Neural crest cell (in vitro differentiated cells): Measurements from ENCODE around the gene PLPP1. TPM values are rescaled to one million over a fixed set of nuclear protein-coding genes. Genes with fewer than 3 reads are reported as not detected.

Experiments used
- DNase-seq: peaks from one replicate; pipeline ENCODE4 v3.0.0; 2021; ENCODE audit warnings: low read depth, mixed read lengths, low spot score
- H3K27ac Mint-ChIP-seq: one replicate; pipeline ENCODE4 v1.8.0; 2021; ENCODE audit warnings: mild to moderate bottlenecking, mixed read lengths; ENCODE audit not compliant: unreplicated experiment
- H3K27me3 Mint-ChIP-seq: 2 replicates; pipeline ENCODE4 v1.8.0; 2021; ENCODE audit warnings: low read depth, mild to moderate bottlenecking, mixed read lengths
- H3K36me3 Mint-ChIP-seq: 2 replicates; pipeline ENCODE4 v1.8.0; 2021; ENCODE audit warnings: low read depth, mild to moderate bottlenecking, mixed read lengths
- H3K4me1 Mint-ChIP-seq: 2 replicates; pipeline ENCODE4 v1.8.0; 2021; ENCODE audit warnings: mixed read lengths
- H3K4me3 Mint-ChIP-seq: one replicate; pipeline ENCODE4 v1.8.0; 2021; ENCODE audit warnings: mild to moderate bottlenecking, mixed read lengths
- H3K9me3 Mint-ChIP-seq: 2 replicates; pipeline ENCODE4 v1.8.0; 2021; ENCODE audit warnings: mixed read lengths
- total RNA-seq: library from RNA; stranded (reverse); gene quantifications from 2 replicates; pipeline ENCODE4 v1.2.1, GENCODE V29; 2021
- TF ChIP-seq, protein P1 (sequence below): fragments of 200-600 bp; sonication (generic); conservative IDR thresholded peaks from 2 replicates; pipeline ENCODE4 v1.5.0; 2021; ENCODE audit warnings: antibody characterized with exemption, mild to moderate bottlenecking

Gene PLPP1
- total RNA-seq, 1 donor from 2014 or later, result 13.2 TPM

- H3K4me3 Mint-ChIP-seq, result no peak overlapping the region
- DNase-seq, result no peak
- H3K36me3 Mint-ChIP-seq, result peaks cover 64% of the 10 kb centered on the region
- no peaks in the 10 kb centered on the region for H3K27me3 Mint-ChIP-seq
- H3K9me3 Mint-ChIP-seq, result peaks cover 22% of the 10 kb centered on the region
- TF ChIP-seq, protein P1, sequence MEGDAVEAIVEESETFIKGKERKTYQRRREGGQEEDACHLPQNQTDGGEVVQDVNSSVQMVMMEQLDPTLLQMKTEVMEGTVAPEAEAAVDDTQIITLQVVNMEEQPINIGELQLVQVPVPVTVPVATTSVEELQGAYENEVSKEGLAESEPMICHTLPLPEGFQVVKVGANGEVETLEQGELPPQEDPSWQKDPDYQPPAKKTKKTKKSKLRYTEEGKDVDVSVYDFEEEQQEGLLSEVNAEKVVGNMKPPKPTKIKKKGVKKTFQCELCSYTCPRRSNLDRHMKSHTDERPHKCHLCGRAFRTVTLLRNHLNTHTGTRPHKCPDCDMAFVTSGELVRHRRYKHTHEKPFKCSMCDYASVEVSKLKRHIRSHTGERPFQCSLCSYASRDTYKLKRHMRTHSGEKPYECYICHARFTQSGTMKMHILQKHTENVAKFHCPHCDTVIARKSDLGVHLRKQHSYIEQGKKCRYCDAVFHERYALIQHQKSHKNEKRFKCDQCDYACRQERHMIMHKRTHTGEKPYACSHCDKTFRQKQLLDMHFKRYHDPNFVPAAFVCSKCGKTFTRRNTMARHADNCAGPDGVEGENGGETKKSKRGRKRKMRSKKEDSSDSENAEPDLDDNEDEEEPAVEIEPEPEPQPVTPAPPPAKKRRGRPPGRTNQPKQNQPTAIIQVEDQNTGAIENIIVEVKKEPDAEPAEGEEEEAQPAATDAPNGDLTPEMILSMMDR, result no peak
- H3K27ac Mint-ChIP-seq, result no peak overlapping the region
- no peaks in the 10 kb centered on the region for H3K4me1 Mint-ChIP-seq
Measured at GRCh38 chr5:55429221-55429612, 105.5 kb downstream of the PLPP1 start.

DNA sequence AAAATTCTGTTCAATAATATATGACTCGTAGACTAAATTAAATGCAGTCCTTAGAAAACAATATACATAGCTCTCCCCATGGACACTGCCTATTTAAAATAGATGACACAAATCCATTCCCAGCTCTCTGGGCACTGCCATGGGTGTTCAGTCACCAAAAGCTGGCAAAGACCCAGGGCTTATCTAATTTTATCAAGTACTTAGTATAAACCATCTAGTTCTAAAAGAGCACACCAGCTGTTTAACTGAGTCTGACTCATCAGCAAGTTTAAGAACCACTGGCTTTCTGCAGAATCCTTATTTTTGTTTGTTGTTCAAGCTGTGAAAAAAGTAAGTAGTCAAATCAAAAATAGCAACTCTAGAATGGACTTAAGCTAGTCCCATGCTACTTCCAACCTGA is 107.6 kb downstream of the PLPP1 start:
- TF ChIP-seq, protein P1, result no peak
- peaks cover 15% of the 10 kb centered on the region for H3K9me3 Mint-ChIP-seq
- no peak overlapping the region for H3K27ac Mint-ChIP-seq
- peaks cover 68% of the 10 kb centered on the region for H3K36me3 Mint-ChIP-seq
- H3K27me3 Mint-ChIP-seq, result no peaks in the 10 kb centered on the region
- no peak for DNase-seq
- H3K4me1 Mint-ChIP-seq, result no peaks in the 10 kb centered on the region
- no peak overlapping the region for H3K4me3 Mint-ChIP-seq

- TF ChIP-seq, protein P1, result no peak
- DNase-seq, result no peak
- Mint-ChIP-seq H3K4me3 (no peak overlapping the region), H3K4me1 (no peaks in the 10 kb centered on the region), H3K36me3 (peaks cover 61% of the 10 kb centered on the region), H3K27me3 (no peaks in the 10 kb centered on the region), H3K27ac (no peak overlapping the region), H3K9me3 (peaks cover 13% of the 10 kb centered on the region)
Measured at GRCh38 chr5:55426455-55426854, 108.3 kb downstream of the PLPP1 start.

DNA sequence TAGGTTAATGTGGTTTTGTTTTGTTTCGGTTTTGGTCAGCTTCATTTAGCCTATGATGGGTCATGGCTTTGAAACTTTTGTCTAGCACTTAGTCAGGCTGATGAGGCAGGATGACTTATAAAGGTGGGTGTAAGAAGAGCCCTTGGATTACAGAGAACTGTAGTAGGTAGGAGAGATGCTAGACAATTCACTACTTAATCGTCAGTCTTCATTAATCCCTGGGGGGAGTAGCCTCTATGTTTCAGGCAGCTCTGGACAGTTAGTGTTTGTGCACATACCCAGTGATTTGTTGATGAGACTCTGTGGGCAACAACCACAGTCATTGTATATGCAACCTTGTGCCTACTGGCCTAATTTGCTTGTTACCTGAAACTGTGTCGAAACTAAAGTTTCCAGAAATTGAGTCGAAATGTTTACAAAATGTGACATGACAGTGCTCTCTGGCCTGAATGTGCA is 113.7 kb downstream of the PLPP1 start:
- peaks cover 22% of the 10 kb centered on the region for H3K36me3 Mint-ChIP-seq
- TF ChIP-seq, protein P1, result no peak
- no peak overlapping the region for H3K27ac Mint-ChIP-seq

DNA sequence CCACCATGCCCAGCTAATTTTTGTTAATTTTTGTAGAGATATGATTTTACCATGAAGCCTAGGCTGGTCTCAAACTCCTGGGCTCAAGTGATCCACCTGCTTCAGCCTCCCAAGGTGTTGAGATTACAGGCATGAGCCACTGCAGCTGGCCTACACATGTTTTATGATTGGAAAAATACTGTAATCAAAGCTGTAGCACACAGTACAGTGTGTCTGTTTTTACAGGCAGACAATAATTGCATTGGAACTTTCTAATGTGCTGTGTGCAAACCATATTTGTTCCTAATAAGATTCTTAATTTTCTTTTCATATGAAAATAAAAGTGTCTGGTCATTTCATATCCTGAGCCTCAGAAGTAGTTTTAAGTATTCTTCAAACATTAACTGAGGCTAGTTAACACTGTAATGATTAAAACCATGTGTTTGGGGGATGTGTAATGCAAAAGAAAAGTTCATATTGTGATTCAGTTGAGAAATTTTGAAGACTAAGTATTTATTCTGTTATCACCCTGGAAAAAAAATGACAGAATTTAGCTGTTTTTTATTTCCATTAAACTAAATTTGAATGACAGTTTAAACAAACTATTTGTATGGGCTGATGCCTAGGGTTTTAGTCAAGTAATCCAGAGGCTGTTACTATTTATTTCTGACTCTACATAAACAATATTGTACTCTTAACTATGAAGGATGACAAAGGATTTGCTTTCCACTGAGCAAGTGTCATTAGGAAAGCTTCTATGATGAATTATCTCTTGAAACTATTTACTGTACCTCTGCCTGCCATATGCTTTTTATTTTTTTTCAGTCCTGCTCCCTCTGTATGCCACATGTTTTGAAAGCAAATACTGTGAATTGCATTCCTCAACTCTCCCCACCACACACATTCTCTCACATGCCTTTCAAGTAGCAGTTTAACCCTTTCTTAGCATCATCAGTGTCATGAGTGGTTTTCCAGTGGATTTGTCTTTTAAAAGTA is 115.5 kb downstream of the PLPP1 start:
- TF ChIP-seq, protein P1, result no peak
- peaks cover 19% of the 10 kb centered on the region for H3K36me3 Mint-ChIP-seq
- H3K27me3 Mint-ChIP-seq, result no peaks in the 10 kb centered on the region

More for the DNA sequence above, 113.7 kb downstream of the PLPP1 start:
- no peaks in the 10 kb centered on the region for H3K27me3 Mint-ChIP-seq
- peaks cover 5% of the 10 kb centered on the region for H3K4me1 Mint-ChIP-seq
- peaks cover 2% of the 10 kb centered on the region for H3K9me3 Mint-ChIP-seq
- DNase-seq, result no peak
- no peak overlapping the region for H3K4me3 Mint-ChIP-seq

More for the DNA sequence above, 115.5 kb downstream of the PLPP1 start:
- Mint-ChIP-seq H3K27ac (no peak overlapping the region), H3K4me1 (peaks cover 5% of the 10 kb centered on the region), H3K9me3 (peaks cover 2% of the 10 kb centered on the region), H3K4me3 (no peak overlapping the region)
- no peak for DNase-seq
